ENCODE measurements around the gene TCF4.

GRCh38 chr18:55515941-55516710 lies 71.9 kb downstream of the TCF4 start:
- TF ChIP-seq, protein P1, sequence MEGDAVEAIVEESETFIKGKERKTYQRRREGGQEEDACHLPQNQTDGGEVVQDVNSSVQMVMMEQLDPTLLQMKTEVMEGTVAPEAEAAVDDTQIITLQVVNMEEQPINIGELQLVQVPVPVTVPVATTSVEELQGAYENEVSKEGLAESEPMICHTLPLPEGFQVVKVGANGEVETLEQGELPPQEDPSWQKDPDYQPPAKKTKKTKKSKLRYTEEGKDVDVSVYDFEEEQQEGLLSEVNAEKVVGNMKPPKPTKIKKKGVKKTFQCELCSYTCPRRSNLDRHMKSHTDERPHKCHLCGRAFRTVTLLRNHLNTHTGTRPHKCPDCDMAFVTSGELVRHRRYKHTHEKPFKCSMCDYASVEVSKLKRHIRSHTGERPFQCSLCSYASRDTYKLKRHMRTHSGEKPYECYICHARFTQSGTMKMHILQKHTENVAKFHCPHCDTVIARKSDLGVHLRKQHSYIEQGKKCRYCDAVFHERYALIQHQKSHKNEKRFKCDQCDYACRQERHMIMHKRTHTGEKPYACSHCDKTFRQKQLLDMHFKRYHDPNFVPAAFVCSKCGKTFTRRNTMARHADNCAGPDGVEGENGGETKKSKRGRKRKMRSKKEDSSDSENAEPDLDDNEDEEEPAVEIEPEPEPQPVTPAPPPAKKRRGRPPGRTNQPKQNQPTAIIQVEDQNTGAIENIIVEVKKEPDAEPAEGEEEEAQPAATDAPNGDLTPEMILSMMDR (IDR thresholded peaks at IDR 0.05), result no peak
- TF ChIP-seq ZBTB21 (CRISPR knock-in tag; IDR thresholded peaks at IDR 0.05; ENCODE audit: borderline replicate concordance) (no peak), SP1 (CRISPR knock-in tag; conservative IDR thresholded peaks at IDR 0.05) (no peak), NR2C2 (CRISPR knock-in tag; IDR thresholded peaks at IDR 0.05) (no peak)
- TF ChIP-seq, protein P2, sequence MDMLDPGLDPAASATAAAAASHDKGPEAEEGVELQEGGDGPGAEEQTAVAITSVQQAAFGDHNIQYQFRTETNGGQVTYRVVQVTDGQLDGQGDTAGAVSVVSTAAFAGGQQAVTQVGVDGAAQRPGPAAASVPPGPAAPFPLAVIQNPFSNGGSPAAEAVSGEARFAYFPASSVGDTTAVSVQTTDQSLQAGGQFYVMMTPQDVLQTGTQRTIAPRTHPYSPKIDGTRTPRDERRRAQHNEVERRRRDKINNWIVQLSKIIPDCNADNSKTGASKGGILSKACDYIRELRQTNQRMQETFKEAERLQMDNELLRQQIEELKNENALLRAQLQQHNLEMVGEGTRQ (CRISPR knock-in tag; IDR thresholded peaks at IDR 0.05), result no peak
- TF ChIP-seq, protein P3, sequence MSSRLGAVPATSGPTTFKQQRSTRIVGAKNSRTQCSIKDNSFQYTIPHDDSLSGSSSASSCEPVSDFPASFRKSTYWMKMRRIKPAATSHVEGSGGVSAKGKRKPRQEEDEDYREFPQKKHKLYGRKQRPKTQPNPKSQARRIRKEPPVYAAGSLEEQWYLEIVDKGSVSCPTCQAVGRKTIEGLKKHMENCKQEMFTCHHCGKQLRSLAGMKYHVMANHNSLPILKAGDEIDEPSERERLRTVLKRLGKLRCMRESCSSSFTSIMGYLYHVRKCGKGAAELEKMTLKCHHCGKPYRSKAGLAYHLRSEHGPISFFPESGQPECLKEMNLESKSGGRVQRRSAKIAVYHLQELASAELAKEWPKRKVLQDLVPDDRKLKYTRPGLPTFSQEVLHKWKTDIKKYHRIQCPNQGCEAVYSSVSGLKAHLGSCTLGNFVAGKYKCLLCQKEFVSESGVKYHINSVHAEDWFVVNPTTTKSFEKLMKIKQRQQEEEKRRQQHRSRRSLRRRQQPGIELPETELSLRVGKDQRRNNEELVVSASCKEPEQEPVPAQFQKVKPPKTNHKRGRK (CRISPR knock-in tag; IDR thresholded peaks at IDR 0.05; ENCODE audit: borderline replicate concordance), result no peak

All from WTC11 (cell line).